GM23338 (cell line): ENCODE measurements around the gene EXOC5. TPM values are rescaled to one million over a fixed set of nuclear protein-coding genes. Genes with fewer than 3 reads are reported as not detected.

Experiments
- ATAC-seq: fragments of 200-7000 bp; cut with Tn5 transposase; 3 replicates; pipeline ENCODE4 v1.9.1; 2020
- DNase-seq: peaks from one replicate; pipeline ENCODE4 v3.0.0-alpha.2; 2015; ENCODE audit warnings: low spot score
- H2AFZ ChIP-seq: fragments of 200-600 bp; sonication (generic); 2 replicates; pipeline ENCODE4 v1.8.0; 2016; ENCODE audit warnings: antibody characterized with exemption, mild to moderate bottlenecking, moderate library complexity
- H3F3A ChIP-seq: fragments of 200-600 bp; sonication (generic); replicated peaks from 2 replicates; pipeline ENCODE4 v1.8.0; 2017; ENCODE audit warnings: antibody characterized with exemption, mixed run types, low read depth
- H3K27ac ChIP-seq: fragments of 200-600 bp; sonication (generic); 2 replicates; pipeline ENCODE4 v1.6.1; 2016; ENCODE audit warnings: low read depth
- H3K27me3 ChIP-seq: fragments of 200-600 bp; sonication (generic); 2 replicates; pipeline ENCODE4 v1.8.0; 2016; ENCODE audit warnings: mild to moderate bottlenecking, mixed run types, moderate library complexity; ENCODE audit not compliant: insufficient read depth
- H3K36me3 ChIP-seq: fragments of 200-600 bp; sonication (generic); 2 replicates; pipeline ENCODE4 v1.8.0; 2016; ENCODE audit warnings: mild to moderate bottlenecking; ENCODE audit not compliant: insufficient read depth
- H3K4me1 ChIP-seq: fragments of 200-600 bp; sonication (generic); 2 replicates; pipeline ENCODE4 v1.8.0; 2016; ENCODE audit warnings: mild to moderate bottlenecking, moderate library complexity; ENCODE audit not compliant: insufficient read depth
- H3K4me2 ChIP-seq: fragments of 200-600 bp; sonication (generic); 2 replicates; pipeline ENCODE4 v1.7.1; 2017; ENCODE audit warnings: mixed run types
- H3K4me3 ChIP-seq: fragments of 200-600 bp; sonication (generic); 2 replicates; pipeline ENCODE4 v1.6.1; 2016; ENCODE audit warnings: mixed run types
- H3K79me2 ChIP-seq: fragments of 200-600 bp; sonication (generic); replicated peaks from 2 replicates; pipeline ENCODE4 v1.8.0; 2017; ENCODE audit warnings: mild to moderate bottlenecking; ENCODE audit not compliant: insufficient read depth
- H3K9me2 ChIP-seq: fragments of 200-600 bp; sonication (generic); 2 replicates; pipeline ENCODE4 v1.8.0; 2017; ENCODE audit not compliant: insufficient read depth
- H4K20me1 ChIP-seq: fragments of 200-600 bp; sonication (generic); replicated peaks from 2 replicates; pipeline ENCODE4 v1.8.0; 2017; ENCODE audit warnings: mild to moderate bottlenecking; ENCODE audit not compliant: insufficient read depth
- H3K27ac Mint-ChIP-seq: 2 replicates; pipeline ENCODE4 v1.8.0; 2020; ENCODE audit warnings: inconsistent platforms, mild to moderate bottlenecking, moderate library complexity, mixed read lengths
- H3K27me3 Mint-ChIP-seq: 3 replicates; pipeline ENCODE4 v1.8.0; 2022; ENCODE audit warnings: low read depth, mild to moderate bottlenecking, moderate library complexity, mixed read lengths, inconsistent platforms; ENCODE audit not compliant: insufficient read depth, poor library complexity
- H3K36me3 Mint-ChIP-seq: 3 replicates; pipeline ENCODE4 v1.8.0; 2021; ENCODE audit warnings: low read depth, mild to moderate bottlenecking, inconsistent platforms, moderate library complexity, mixed read lengths
- H3K4me1 Mint-ChIP-seq: 3 replicates; pipeline ENCODE4 v1.8.0; 2020; ENCODE audit warnings: mild to moderate bottlenecking, inconsistent platforms, mixed read lengths
- H3K4me3 Mint-ChIP-seq: 3 replicates; pipeline ENCODE4 v1.8.0; 2021; ENCODE audit warnings: moderate library complexity, mild to moderate bottlenecking, inconsistent platforms, mixed read lengths
- H3K9me3 Mint-ChIP-seq: 3 replicates; pipeline ENCODE4 v1.8.0; 2020; ENCODE audit warnings: moderate library complexity, mild to moderate bottlenecking, inconsistent platforms, mixed read lengths
- CTCF ChIP-seq, 2 experiments: fragments of 200-600 bp in 1 of 2; sonication (generic) in 1 of 2; conservative IDR thresholded peaks; 2 replicates each; pipeline versions ENCODE4 v1.5.1 to v1.6.1; 2016 to 2017; ENCODE audit warnings: antibody characterized with exemption in 2 of 2, low read depth in 2 of 2, mild to moderate bottlenecking in 2 of 2, moderate library complexity in 1 of 2
- ETS1 ChIP-seq: IDR thresholded peaks from 2 replicates; pipeline ENCODE4 v1.6.1; 2016; ENCODE audit warnings: antibody characterized with exemption
- EZH2 ChIP-seq: fragments of 200-600 bp; sonication (generic); IDR thresholded peaks from one replicate; pipeline ENCODE4 v1.8.0; 2017; ENCODE audit warnings: antibody characterized with exemption, mild to moderate bottlenecking, low read depth; ENCODE audit not compliant: unreplicated experiment
- EZH2phosphoT487 ChIP-seq: fragments of 200-600 bp; sonication (generic); IDR thresholded peaks from one replicate; pipeline ENCODE4 v1.8.1; 2018; ENCODE audit warnings: antibody characterized with exemption; ENCODE audit not compliant: unreplicated experiment
- JUNB ChIP-seq: IDR thresholded peaks from one replicate; pipeline ENCODE4 v1.6.1; 2016; ENCODE audit warnings: antibody characterized with exemption; ENCODE audit not compliant: unreplicated experiment
- NANOG ChIP-seq: IDR thresholded peaks from 2 replicates; pipeline ENCODE4 v1.6.1; 2016; ENCODE audit warnings: antibody characterized with exemption, borderline replicate concordance
- REST ChIP-seq: IDR thresholded peaks from one replicate; pipeline ENCODE4 v1.6.1; 2018; ENCODE audit warnings: antibody characterized with exemption; ENCODE audit not compliant: unreplicated experiment
- ZNF114 ChIP-seq: fragments of 250-450 bp; sonication (Bioruptor Pico); IDR thresholded peaks from 2 replicates; pipeline ENCODE4 v1.5.0; 2020; ENCODE audit warnings: mild to moderate bottlenecking, moderate library complexity
- ZNF331 ChIP-seq: fragments of 250-450 bp; sonication (Bioruptor Pico); IDR thresholded peaks from 2 replicates; pipeline ENCODE4 v1.5.0; 2020; ENCODE audit warnings: low read depth, mild to moderate bottlenecking, moderate library complexity
- polyA plus RNA-seq: library from polyadenylated mRNA; unstranded; fragments of >200 nt; fragmentation: Nextera tagmentation; extraction: Ambion mirVana; gene quantifications from 2 replicates; pipeline ENCODE4 v1.2.1, GENCODE V29; 2016
- total RNA-seq: library from RNA; depleted of rRNA; stranded (reverse); fragments of >200 nt; shearing (Covaris generic); gene quantifications from 2 replicates; pipeline ENCODE4 v1.2.3, GENCODE V29; 2014

EXOC5 gene
- total and polyA plus RNA-seq, 2 experiments from 2014 or later: 26.4 to 55.9 TPM

DNA sequence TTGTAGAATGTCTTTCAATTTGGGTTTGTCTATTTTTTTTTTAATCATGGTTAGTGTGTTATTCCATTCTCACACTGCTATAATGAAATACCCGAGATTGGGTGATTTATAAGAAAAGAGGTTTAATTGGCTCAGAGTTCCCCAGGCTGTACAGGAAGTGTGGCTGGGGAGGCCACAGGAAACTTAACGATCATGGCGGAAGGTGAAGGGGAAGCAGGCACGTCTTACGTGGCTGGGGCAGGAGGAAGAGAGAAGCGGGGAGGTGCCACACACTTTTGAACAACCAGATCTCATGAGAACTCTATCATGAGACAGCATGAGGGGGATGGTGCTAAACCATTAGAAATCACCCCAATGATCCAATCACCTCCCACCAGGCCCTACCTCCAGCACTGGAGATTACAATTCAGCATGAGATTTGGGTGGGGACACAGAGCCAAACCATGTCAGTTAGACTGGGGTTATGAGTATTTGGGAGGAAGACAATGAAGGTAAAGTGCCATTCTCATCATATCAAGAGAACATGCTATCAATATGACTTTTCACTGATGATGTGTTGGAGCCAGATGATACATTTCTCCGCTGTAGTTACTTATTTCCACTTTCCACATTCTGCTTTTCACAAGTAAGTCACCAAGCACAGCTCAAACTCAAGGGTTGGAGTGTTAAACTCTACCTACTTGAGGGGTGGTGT, 45.8 kb upstream of the EXOC5 start:
- no peaks in the 10 kb centered on the region for H3K9me3 Mint-ChIP-seq
- Histone ChIP-seq H3K4me3 (no peak overlapping the region), H3K79me2 (no peaks in the 10 kb centered on the region), H3K27ac (no peak overlapping the region), H3K4me2 (no peak overlapping the region), H3K4me1 (no peaks in the 10 kb centered on the region), H4K20me1 (no peaks in the 10 kb centered on the region), H3K27me3 (no peaks in the 10 kb centered on the region), H3K9me2 (no peaks in the 10 kb centered on the region), H2AFZ (no peak overlapping the region), H3K36me3 (no peaks in the 10 kb centered on the region), H3F3A (no peaks in the 10 kb centered on the region)
- H3K4me1 Mint-ChIP-seq: no peaks in the 10 kb centered on the region
- DNase-seq (no peak), ATAC-seq (no peak)
- H3K27me3 Mint-ChIP-seq: peaks cover 5% of the 10 kb centered on the region
- no peak overlapping the region for H3K27ac Mint-ChIP-seq
- TF ChIP-seq EZH2phosphoT487: no peak
- TF ChIP-seq ZNF114 (CRISPR knock-in tag): no peak
- no peak for TF ChIP-seq JUNB
- no peak for TF ChIP-seq REST
- TF ChIP-seq CTCF (conservative IDR thresholded peaks at IDR 0.05; ENCODE audit: low read depth in 2 of 2): no peak
- TF ChIP-seq ZNF331 (CRISPR knock-in tag): no peak
- no peak overlapping the region for H3K4me3 Mint-ChIP-seq
- no peaks in the 10 kb centered on the region for H3K36me3 Mint-ChIP-seq

DNA sequence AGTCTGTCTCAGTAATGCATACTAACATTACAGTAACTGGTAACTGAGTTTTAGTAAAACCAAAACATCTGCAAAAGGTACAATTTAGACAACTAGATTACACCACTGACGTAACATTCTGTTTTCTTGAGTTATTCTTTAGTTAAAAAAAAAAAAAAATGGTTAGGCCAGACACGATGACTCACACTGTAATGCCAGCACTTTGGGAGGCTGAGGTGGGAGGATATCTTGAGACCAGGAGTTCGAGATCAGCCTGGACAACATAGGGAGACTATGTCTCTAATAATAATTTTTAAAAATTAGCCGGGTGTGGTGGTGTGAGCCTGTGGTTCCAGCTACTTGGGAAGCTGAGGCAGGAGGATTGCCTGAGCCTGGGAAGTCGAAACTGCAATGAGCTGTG, 34.2 kb upstream of the EXOC5 start:
- H3K27ac Mint-ChIP-seq: no peak overlapping the region
- DNase-seq (no peak), ATAC-seq (no peak)
- Histone ChIP-seq H3K79me2 (no peaks in the 10 kb centered on the region), H3K9me2 (no peaks in the 10 kb centered on the region), H2AFZ (no peak overlapping the region), H3F3A (no peaks in the 10 kb centered on the region), H4K20me1 (no peaks in the 10 kb centered on the region), H3K4me2 (no peak overlapping the region), H3K27me3 (no peaks in the 10 kb centered on the region), H3K4me3 (no peak overlapping the region), H3K4me1 (no peaks in the 10 kb centered on the region; the same call in 1 of the 2 replicates), H3K36me3 (no peaks in the 10 kb centered on the region), H3K27ac (no peak overlapping the region)
- no peaks in the 10 kb centered on the region for H3K9me3 Mint-ChIP-seq
- no peak overlapping the region for H3K4me3 Mint-ChIP-seq
- peaks cover 8% of the 10 kb centered on the region; the same call in 2 of the 3 replicates for H3K4me1 Mint-ChIP-seq
- peaks cover 3% of the 10 kb centered on the region for H3K27me3 Mint-ChIP-seq
- H3K36me3 Mint-ChIP-seq: no peaks in the 10 kb centered on the region
- TF ChIP-seq CTCF (conservative IDR thresholded peaks at IDR 0.05; ENCODE audit: low read depth in 2 of 2) (no peak), EZH2 (no peak), ZNF331 (CRISPR knock-in tag) (no peak), ZNF114 (CRISPR knock-in tag) (no peak), ETS1 (no peak), NANOG (no peak)
